OCI-LY7 (cell line): Measurements from ENCODE around the gene DOCK4. TPM values are rescaled to one million over a fixed set of nuclear protein-coding genes. Genes with fewer than 3 reads are reported as not detected.

Experiments used
- BruUV-seq: library from RNA; stranded (reverse); fragments of 400-500 nt; replicated peaks from 2 replicates; lab custom pipeline; 2021; lab: Mats Ljungman, UMichigan
- CTCF ChIA-PET: fragments of 300-600 bp; sonication (Branson Sonifier 250); formaldehyde crosslinking; loops from one replicate; lab custom pipeline; 2022; ENCODE audit warnings: antibody characterized with exemption; ENCODE audit not compliant: unreplicated experiment; lab: Charles Lee
- POLR2A ChIA-PET: fragments of 300-600 bp; sonication (Branson Sonifier 250); formaldehyde crosslinking; loops from one replicate; lab custom pipeline; 2022; ENCODE audit warnings: antibody characterized with exemption; lab: Charles Lee
- DNase-seq: peaks from one replicate; pipeline ENCODE4 v3.0.0-alpha.2; 2015; ENCODE audit warnings: low spot score
- H2AFZ ChIP-seq: fragments of 200-600 bp; sonication (generic), shearing (Covaris generic); 2 replicates; pipeline ENCODE4 v1.6.1; 2014; ENCODE audit warnings: mild to moderate bottlenecking, antibody characterized with exemption, low read length, moderate library complexity
- H3K27ac ChIP-seq: fragments of 200-600 bp; sonication (generic); 2 replicates; pipeline ENCODE4 v1.5.1; 2014; ENCODE audit warnings: mixed run types, low read depth, mild to moderate bottlenecking, moderate library complexity, low read length, inconsistent platforms; ENCODE audit not compliant: poor library complexity, severe bottlenecking
- H3K36me3 ChIP-seq: fragments of 200-600 bp; sonication (generic); 2 replicates; pipeline ENCODE4 v1.6.1; 2014; ENCODE audit warnings: mild to moderate bottlenecking, antibody characterized with exemption, low read length, moderate library complexity, mixed read lengths; ENCODE audit not compliant: insufficient read depth
- H3K4me1 ChIP-seq: fragments of 200-600 bp; sonication (generic); 2 replicates; pipeline ENCODE4 v1.5.1; 2014; ENCODE audit warnings: mild to moderate bottlenecking, low read length; ENCODE audit not compliant: insufficient read depth, poor library complexity, severe bottlenecking
- H3K4me2 ChIP-seq: fragments of 200-600 bp; sonication (generic); 2 replicates; pipeline ENCODE4 v1.6.1; 2014; ENCODE audit warnings: mild to moderate bottlenecking, low read length
- H3K4me3 ChIP-seq: fragments of 200-600 bp; sonication (generic); 2 replicates; pipeline ENCODE4 v1.5.1; 2014; ENCODE audit warnings: mild to moderate bottlenecking, low read depth, low read length; ENCODE audit not compliant: poor library complexity, severe bottlenecking
- H3K79me2 ChIP-seq: fragments of 200-600 bp; sonication (generic); 2 replicates; pipeline ENCODE4 v1.6.1; 2016; ENCODE audit warnings: low read depth, mild to moderate bottlenecking, low read length, moderate library complexity, mixed read lengths; ENCODE audit not compliant: insufficient read depth
- H3K9me2 ChIP-seq: fragments of 200-600 bp; sonication (generic); 2 replicates; pipeline ENCODE4 v1.6.1; 2016; ENCODE audit warnings: mild to moderate bottlenecking, low read length, mixed read lengths; ENCODE audit not compliant: insufficient read depth
- H3K9me3 ChIP-seq: fragments of 200-600 bp; sonication (generic); 2 replicates; pipeline ENCODE4 v1.6.1; 2014; ENCODE audit warnings: mild to moderate bottlenecking, mixed run types, low read length, mixed read lengths
- H4K20me1 ChIP-seq: fragments of 200-600 bp; sonication (generic); 2 replicates; pipeline ENCODE4 v1.6.1; 2014; ENCODE audit warnings: mild to moderate bottlenecking, antibody characterized with exemption, low read length, moderate library complexity, mixed read lengths; ENCODE audit not compliant: insufficient read depth
- EZH2phosphoT487 ChIP-seq: fragments of 200-600 bp; sonication (generic); IDR thresholded peaks from 2 replicates; pipeline ENCODE4 v1.6.1; 2018; ENCODE audit warnings: low read depth, borderline replicate concordance, mild to moderate bottlenecking, mixed run types, antibody characterized with exemption, low read length, moderate library complexity, mixed read lengths
- intact Hi-C: fragments of 100-400 bp; cut with micrococcal nuclease; formaldehyde crosslinking; loops from one replicate; pipeline ENCODE4 v1.10.0; 2022; ENCODE audit not compliant: unreplicated experiment
- total RNA-seq, 2 experiments: library from RNA; depleted of rRNA in 1 of 2; stranded (reverse); fragments of >200 nt in 1 of 2; shearing (Covaris generic) in 1 of 2; gene quantifications; 2 replicates each; pipeline ENCODE4 v1.2.3, GENCODE V29; 2014 to 2022
- TF ChIP-seq, protein P1 (sequence below): fragments of 200-600 bp; sonication (generic); conservative IDR thresholded peaks from 2 replicates; pipeline ENCODE4 v1.5.1; 2014; ENCODE audit warnings: mild to moderate bottlenecking, antibody characterized with exemption, low read length, moderate library complexity, mixed read lengths

The DOCK4 gene
- total RNA-seq, 2 experiments from 2014 or later = 0.91 to 4.9 TPM

GRCh38 chr7:112234147-112234546 is 27.9 kb upstream of the DOCK4 start:
- Histone ChIP-seq H3K4me1 (no peaks in the 10 kb centered on the region), H4K20me1 (no peaks in the 10 kb centered on the region), H3K4me3 (no peak overlapping the region), H3K36me3 (no peaks in the 10 kb centered on the region), H3K4me2 (no peak overlapping the region), H3K9me2 (no peaks in the 10 kb centered on the region), H2AFZ (no peak overlapping the region), H3K9me3 (no peaks in the 10 kb centered on the region), H3K27ac (no peak overlapping the region), H3K79me2 (no peaks in the 10 kb centered on the region)
- no peak for DNase-seq
- CTCF ChIA-PET = no interaction called here
- BruUV-seq = no TSS peak
- POLR2A ChIA-PET = no interaction called here
- TF ChIP-seq EZH2phosphoT487 = no peak
- TF ChIP-seq, protein P1, sequence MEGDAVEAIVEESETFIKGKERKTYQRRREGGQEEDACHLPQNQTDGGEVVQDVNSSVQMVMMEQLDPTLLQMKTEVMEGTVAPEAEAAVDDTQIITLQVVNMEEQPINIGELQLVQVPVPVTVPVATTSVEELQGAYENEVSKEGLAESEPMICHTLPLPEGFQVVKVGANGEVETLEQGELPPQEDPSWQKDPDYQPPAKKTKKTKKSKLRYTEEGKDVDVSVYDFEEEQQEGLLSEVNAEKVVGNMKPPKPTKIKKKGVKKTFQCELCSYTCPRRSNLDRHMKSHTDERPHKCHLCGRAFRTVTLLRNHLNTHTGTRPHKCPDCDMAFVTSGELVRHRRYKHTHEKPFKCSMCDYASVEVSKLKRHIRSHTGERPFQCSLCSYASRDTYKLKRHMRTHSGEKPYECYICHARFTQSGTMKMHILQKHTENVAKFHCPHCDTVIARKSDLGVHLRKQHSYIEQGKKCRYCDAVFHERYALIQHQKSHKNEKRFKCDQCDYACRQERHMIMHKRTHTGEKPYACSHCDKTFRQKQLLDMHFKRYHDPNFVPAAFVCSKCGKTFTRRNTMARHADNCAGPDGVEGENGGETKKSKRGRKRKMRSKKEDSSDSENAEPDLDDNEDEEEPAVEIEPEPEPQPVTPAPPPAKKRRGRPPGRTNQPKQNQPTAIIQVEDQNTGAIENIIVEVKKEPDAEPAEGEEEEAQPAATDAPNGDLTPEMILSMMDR = no peak
- intact Hi-C loops = no loop called here

DNA sequence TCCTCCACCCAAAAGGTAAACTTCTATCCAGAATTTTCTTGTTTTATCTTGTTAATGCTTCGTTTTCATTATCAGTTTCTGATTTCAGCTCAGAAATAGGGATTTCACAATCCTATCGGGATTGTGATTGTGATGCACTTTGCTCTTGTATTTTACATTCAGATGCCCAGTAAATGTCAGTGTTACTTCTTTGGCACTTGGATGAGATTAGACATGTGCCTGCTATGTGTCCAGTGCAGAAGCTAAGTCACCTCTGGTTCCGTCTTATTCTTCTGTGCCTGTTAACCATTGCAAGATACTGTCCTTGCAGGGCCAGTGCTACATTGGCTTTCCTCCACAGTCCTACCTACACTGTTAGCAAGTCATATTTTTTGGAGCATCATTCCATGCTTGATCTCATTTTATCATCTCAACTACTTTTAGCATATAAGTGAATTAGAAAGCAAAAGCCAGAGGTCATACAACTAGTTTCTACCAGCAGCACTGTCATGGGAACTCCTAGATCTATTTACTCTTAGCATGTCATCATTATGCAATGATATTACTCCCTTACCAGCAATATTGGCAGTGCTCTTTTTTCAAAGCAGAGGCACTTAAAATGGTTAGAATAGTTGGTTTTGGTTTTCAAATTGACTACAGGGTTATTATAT is 27.0 kb upstream of the DOCK4 start:
- no peaks in the 10 kb centered on the region for H3K36me3 ChIP-seq
- H3K27ac ChIP-seq = no peak overlapping the region
- H3K4me3 ChIP-seq = no peak overlapping the region
- no peak for DNase-seq
- CTCF ChIA-PET = no interaction called here
- H3K79me2 ChIP-seq = no peaks in the 10 kb centered on the region
- no peak overlapping the region for H2AFZ ChIP-seq
- H4K20me1 ChIP-seq = no peaks in the 10 kb centered on the region
- POLR2A ChIA-PET = no interaction called here
- intact Hi-C loops = no loop called here
- BruUV-seq = no TSS peak
- H3K4me1 ChIP-seq = no peaks in the 10 kb centered on the region
- no peaks in the 10 kb centered on the region for H3K9me3 ChIP-seq
- H3K9me2 ChIP-seq = no peaks in the 10 kb centered on the region
- no peak overlapping the region for H3K4me2 ChIP-seq
- TF ChIP-seq, protein P1 = no peak
- TF ChIP-seq EZH2phosphoT487 = no peak

DNA sequence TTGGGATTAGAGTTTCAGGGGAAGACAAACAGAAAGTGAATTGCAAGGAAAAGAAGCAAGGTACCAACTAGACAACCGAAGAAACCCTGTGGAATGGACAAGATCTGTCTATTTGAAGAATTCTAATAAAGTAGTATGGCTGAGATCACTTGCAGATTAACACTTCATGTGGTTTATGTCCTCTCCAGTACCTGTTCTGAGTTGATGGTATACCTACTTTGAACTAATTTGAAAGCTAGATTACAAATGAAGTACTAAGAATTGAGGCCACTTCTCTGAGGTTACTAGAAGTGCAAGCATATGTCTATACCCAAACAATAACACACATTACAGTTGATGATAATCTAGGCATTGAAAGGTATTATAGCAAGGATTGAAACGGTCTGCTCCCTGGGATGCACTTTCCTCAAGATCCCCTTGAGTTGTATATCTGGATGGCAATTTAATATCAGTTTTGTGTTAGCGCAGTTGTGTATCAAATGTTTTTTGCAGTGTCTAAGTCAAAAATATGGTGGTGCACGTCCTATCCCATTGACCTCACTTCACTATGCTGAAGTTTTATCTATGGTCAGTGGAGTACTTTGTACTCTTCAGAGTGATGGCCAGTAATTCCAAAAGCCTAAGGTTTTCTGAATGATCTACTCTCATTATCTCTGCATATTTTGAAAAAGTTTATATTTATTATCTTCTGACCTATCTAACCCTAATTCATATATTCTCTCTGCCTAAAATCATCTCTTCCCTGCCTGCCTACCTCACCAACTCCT is 26.2 kb upstream of the DOCK4 start:
- BruUV-seq = no TSS peak

More for the DNA sequence above, 26.2 kb upstream of the DOCK4 start:
- H3K4me1 ChIP-seq = no peaks in the 10 kb centered on the region
- H3K9me2 ChIP-seq = no peaks in the 10 kb centered on the region
- no peaks in the 10 kb centered on the region for H4K20me1 ChIP-seq
- no peaks in the 10 kb centered on the region for H3K36me3 ChIP-seq
- DNase-seq = no peak
- TF ChIP-seq EZH2phosphoT487 = no peak
- TF ChIP-seq, protein P1 = no peak
- H3K4me3 ChIP-seq = no peak overlapping the region
- CTCF ChIA-PET = no interaction called here
- no peaks in the 10 kb centered on the region for H3K79me2 ChIP-seq
- POLR2A ChIA-PET = no interaction called here
- H3K27ac ChIP-seq = no peak overlapping the region
- no peak overlapping the region for H2AFZ ChIP-seq
- H3K4me2 ChIP-seq = no peak overlapping the region
- H3K9me3 ChIP-seq = no peaks in the 10 kb centered on the region
- intact Hi-C loops = no loop called here
